H1 (cell line): ENCODE data around the gene CNGB1. TPM values are rescaled to one million over a fixed set of nuclear protein-coding genes. Genes with fewer than 3 reads are reported as not detected.

ENCODE experiments used
- CHD7 ChIP-seq: fragments of 300-600 bp; sonication (generic); IDR thresholded peaks from 2 replicates; pipeline ENCODE4 v1.7.1; 2012; ENCODE audit warnings: low read length, moderate library complexity, mild to moderate bottlenecking, inconsistent platforms; ENCODE audit not compliant: insufficient replicate concordance
- polyA plus RNA-seq, 7 experiments: library from polyadenylated mRNA; depleted of rRNA in 3 of 7; stranded (reverse) in 5 of 7; unstranded in 2 of 7; fragments of >200 nt in 5 of 7; fragments of 200-250 nt in 2 of 7; gene quantifications; 1 replicate in 5 of 7; 2 replicates in 1 of 7; 4 replicates in 1 of 7; pipeline versions ENCODE4 v1.2.1 to v1.2.3, GENCODE V29; 2011 to 2013; ENCODE audit warnings: missing spikeins in 2 of 7, mixed read lengths in 2 of 7
- total RNA-seq: library from RNA; stranded (reverse); fragmentation: NEBNext Ultra II Directional; extraction: Animal tissue kit (Norgen Biotek cat#: 25700); gene quantifications from 2 replicates; pipeline ENCODE4 v1.2.1, GENCODE V29; 2021

The CNGB1 gene
- total and polyA plus RNA-seq, 2 of the 8 experiments (the other 6 are each of a cell fraction or from before 2014, with no cell fraction given), result not detected

GRCh38 chr16:57916735-57917438, 54.0 kb downstream of the CNGB1 start (continued):
- TF ChIP-seq CHD7, result no peak
